ENCODE results near the gene PLSCR2. TPM values are rescaled to one million over a fixed set of nuclear protein-coding genes. Genes with fewer than 3 reads are reported as not detected.
A peak's percentile ranks its signal among the peaks of the same experiment; 100 is the strongest.
"Not testable (repeated sequence)": the region's sequence is repeated elsewhere in the genome, so short reads cannot be mapped to it uniquely, and the experiment has no call there.

PLSCR2 gene
- polyA plus RNA-seq, 1 experiment: not detected

DNA sequence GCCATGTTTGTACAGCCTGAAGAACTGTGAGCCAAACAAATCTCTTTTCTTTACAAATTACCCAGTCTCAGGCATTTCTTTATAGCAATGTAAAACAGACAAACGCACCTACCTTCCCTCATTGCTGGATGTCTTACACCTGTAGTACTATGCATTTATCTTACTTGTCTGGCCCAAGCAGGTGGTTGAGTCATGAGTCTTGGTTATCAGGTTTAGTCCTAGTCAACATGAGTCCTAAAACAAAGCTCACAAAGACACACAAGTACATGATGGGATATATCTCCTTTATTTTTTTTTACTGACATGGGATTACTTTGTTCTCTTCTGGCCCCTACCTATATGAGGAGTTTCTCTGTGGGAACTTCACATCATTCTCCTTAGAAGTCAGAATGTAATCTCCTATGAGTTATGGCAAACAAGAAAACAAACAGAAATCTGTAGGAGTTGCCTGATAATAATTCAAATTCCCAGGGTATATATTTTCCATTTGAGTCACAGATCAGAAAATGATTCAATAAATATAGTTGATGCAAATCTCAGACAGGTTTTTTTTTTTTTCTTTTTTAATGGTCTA lies 33.6 kb upstream of the PLSCR2 start:
- TF ChIP-seq, protein P1, sequence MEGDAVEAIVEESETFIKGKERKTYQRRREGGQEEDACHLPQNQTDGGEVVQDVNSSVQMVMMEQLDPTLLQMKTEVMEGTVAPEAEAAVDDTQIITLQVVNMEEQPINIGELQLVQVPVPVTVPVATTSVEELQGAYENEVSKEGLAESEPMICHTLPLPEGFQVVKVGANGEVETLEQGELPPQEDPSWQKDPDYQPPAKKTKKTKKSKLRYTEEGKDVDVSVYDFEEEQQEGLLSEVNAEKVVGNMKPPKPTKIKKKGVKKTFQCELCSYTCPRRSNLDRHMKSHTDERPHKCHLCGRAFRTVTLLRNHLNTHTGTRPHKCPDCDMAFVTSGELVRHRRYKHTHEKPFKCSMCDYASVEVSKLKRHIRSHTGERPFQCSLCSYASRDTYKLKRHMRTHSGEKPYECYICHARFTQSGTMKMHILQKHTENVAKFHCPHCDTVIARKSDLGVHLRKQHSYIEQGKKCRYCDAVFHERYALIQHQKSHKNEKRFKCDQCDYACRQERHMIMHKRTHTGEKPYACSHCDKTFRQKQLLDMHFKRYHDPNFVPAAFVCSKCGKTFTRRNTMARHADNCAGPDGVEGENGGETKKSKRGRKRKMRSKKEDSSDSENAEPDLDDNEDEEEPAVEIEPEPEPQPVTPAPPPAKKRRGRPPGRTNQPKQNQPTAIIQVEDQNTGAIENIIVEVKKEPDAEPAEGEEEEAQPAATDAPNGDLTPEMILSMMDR (IDR thresholded peaks at IDR 0.05; ENCODE audit: low read depth, low read length): no peak
- POLR2A ChIA-PET: no interaction called here
- CTCF ChIA-PET: no interaction called here
- no peaks in the 10 kb centered on the region for H3K27me3 ChIP-seq (ENCODE audit: control insufficient read depth, insufficient read depth, low read length)
- peak overlapping the region; percentile 63 for H3K27ac ChIP-seq (ENCODE audit: low read depth, low read length)
- H3K4me3 ChIP-seq (ENCODE audit: low read depth, low read length): no peak overlapping the region
- DNase-seq (ENCODE audit: low read depth, low spot score): no peak
- peaks cover 3% of the 10 kb centered on the region; the same call in 1 of the 2 replicates for H3K9me3 ChIP-seq (ENCODE audit: control insufficient read depth, insufficient read depth, low read length)

DNA sequence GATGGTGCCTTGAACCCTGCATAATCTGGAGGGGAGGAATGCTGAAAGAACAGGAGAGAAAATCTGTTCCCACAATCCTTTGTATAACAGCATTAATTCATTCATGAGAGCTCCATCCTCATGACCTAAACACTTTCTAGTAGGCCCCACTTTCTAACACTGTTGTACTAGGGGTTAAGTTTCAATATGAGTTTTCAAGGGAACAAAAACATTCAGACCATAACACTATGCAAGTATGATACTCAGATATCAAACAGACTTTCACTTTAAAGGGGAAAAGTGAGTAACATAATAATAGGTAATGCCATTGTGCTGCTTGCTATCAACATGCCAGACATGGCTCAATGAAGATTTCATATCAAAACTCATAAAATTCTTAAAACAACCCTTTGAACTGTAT lies 32.4 kb upstream of the PLSCR2 start:
- peaks cover 7% of the 10 kb centered on the region for H3K9me3 ChIP-seq (ENCODE audit: control insufficient read depth, insufficient read depth, low read length)
- DNase-seq (ENCODE audit: low read depth, low spot score): no peak
- ChIA-PET POLR2A (no interaction called here), CTCF (no interaction called here)
- no peak overlapping the region for H3K27ac ChIP-seq (ENCODE audit: low read depth, low read length)
- TF ChIP-seq, protein P1 (IDR thresholded peaks at IDR 0.05; ENCODE audit: low read depth, low read length): no peak
- no peaks in the 10 kb centered on the region for H3K27me3 ChIP-seq (ENCODE audit: control insufficient read depth, insufficient read depth, low read length)
- H3K4me3 ChIP-seq (ENCODE audit: low read depth, low read length): no peak overlapping the region

DNA sequence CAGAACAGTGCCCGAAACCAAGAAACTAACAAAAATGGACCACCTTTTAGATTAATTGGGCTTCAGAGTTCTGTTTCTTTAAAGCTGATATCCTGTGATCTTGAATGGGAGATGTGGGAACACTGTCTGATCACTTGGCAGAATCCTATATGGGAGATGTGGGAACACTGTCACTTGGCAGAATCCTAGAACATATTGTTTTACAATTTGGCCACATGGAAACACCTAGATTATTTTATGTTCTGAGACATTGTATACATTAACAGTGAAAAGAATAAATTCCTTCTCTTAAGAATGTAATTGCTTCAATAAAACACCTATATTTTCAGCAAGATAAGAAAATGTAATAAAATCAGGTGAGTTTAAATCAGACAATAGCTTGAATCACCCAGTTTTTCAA lies 30.3 kb upstream of the PLSCR2 start:
- no peak for DNase-seq (ENCODE audit: low read depth, low spot score)
- Histone ChIP-seq H3K4me3 (ENCODE audit: low read depth, low read length) (no peak overlapping the region), H3K27me3 (ENCODE audit: control insufficient read depth, insufficient read depth, low read length) (no peaks in the 10 kb centered on the region), H3K27ac (ENCODE audit: low read depth, low read length) (no peak overlapping the region), H3K9me3 (ENCODE audit: control insufficient read depth, insufficient read depth, low read length) (peaks cover 7% of the 10 kb centered on the region)
- TF ChIP-seq, protein P1 (IDR thresholded peaks at IDR 0.05; ENCODE audit: low read depth, low read length): no peak
- CTCF ChIA-PET: no interaction called here
- POLR2A ChIA-PET: no interaction called here

DNA sequence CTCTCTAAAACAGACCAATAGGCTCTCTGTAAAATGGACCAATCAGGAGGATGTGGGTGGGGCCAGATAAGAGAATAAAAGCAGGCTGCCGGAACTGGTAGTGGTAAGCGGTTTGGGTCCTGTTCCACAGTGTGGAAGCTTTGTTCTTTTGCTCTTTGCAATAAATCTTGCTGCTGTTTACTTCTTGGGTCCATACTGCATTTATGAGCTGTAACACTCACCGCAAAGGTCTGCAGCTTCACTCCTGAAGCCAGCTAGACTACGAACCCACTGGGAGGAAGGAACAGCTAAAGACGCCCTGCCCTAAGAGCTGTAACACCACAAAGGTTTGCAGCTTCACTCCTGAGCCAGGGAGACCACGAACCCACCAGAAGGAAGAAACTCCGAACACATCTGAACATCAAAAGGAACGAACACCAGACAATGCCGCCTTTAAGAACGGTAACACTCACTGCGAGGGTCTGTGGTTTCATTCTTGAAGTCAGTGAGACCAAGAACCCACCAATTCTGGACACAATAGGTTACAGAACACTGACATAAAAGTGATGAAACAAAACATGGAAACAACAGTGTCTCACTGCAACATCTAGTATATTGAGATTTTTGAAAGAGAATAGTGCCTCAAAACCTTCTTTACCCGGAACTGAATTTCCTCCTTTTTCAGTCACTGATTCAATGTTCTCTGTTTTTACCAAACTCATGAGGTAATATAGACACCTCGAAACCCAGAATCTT lies 28.8 kb upstream of the PLSCR2 start:
- H3K4me3 ChIP-seq (ENCODE audit: low read depth, low read length): no peak overlapping the region
- no peak for DNase-seq (ENCODE audit: low read depth, low spot score)
- ChIA-PET POLR2A (no interaction called here), CTCF (no interaction called here)
- H3K27me3 ChIP-seq (ENCODE audit: control insufficient read depth, insufficient read depth, low read length): no peaks in the 10 kb centered on the region
- H3K27ac ChIP-seq (ENCODE audit: low read depth, low read length): no peak overlapping the region
- H3K9me3 ChIP-seq (ENCODE audit: control insufficient read depth, insufficient read depth, low read length): peaks cover 4% of the 10 kb centered on the region
- TF ChIP-seq, protein P1 (IDR thresholded peaks at IDR 0.05; ENCODE audit: low read depth, low read length): no peak

DNA sequence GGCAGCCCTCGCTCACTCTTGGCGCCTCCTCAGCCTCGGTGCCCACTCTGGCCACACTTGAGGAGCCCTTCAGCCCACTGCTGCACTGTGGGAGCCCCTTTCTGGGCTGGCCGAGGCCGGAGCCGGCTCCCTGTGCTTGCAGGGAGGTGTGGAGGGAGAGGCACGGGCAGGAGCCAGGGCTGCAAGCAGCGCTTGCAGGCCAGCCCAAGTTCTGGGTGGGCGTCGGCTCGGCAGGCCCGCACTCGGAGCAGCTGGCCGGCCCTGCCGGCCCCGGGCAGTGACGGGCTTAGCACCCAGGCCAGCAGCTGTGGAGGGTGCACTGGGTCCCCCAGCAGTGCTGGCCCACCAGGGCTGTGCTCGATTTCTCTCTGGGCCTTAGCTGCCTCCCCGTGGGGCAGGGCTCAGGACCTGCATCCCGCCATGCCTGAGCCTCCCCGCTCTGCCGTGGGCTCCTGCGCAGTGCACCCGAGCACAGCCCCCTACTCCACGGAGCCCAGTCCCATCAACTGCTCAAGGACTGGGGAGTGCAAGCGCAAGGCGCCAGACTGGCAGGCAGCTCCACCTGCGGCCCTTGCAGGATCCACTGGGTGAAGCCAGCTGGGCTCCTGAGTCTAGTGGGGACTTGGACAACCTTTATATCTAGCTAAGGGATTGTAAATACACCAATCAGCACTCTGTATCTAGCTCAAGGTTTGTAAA lies 27.9 kb upstream of the PLSCR2 start:
- CTCF ChIA-PET; H3K27ac ChIP-seq (ENCODE audit: low read depth, low read length); H3K4me3 ChIP-seq (ENCODE audit: low read depth, low read length); H3K9me3 ChIP-seq (ENCODE audit: control insufficient read depth, insufficient read depth, low read length); H3K27me3 ChIP-seq (ENCODE audit: control insufficient read depth, insufficient read depth, low read length); DNase-seq (ENCODE audit: low read depth, low spot score); POLR2A ChIA-PET: not testable (repeated sequence)
